ENCODE results near the gene FAM120A. TPM values are rescaled to one million over a fixed set of nuclear protein-coding genes. Genes with fewer than 3 reads are reported as not detected.

FAM120A gene
- total RNA-seq, 1 experiment from 2014 or later, result 162 TPM

DNA sequence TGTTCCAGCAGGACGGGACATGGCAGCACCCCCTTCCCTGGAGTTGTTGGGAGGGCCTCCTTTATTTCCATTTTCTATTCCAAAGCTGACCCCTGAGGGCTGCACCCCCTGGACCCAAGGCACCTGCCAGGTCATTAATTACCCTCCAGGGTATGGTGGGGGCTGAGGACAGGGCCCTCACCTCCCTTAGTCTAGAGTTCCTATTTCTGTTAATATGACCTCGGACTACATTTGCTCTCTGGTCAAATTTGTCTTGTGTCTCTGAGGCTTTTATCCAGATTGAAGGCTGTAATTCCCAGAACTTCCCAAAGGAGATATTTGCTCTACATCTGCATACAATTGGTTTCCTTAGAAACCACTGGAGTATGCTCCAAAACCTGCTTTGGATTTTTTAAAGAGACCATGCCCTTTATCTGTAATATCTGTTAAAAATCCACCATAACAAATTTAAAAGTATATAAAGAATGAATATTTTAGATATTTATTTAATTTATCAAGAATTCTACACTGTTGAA lies 141.7 kb downstream of the FAM120A start:
- H3K27me3 Mint-ChIP-seq (ENCODE audit: insufficient read depth, unreplicated experiment), result no peaks in the 10 kb centered on the region
- BruUV-seq (replicated peaks), result no TSS peak

DNA sequence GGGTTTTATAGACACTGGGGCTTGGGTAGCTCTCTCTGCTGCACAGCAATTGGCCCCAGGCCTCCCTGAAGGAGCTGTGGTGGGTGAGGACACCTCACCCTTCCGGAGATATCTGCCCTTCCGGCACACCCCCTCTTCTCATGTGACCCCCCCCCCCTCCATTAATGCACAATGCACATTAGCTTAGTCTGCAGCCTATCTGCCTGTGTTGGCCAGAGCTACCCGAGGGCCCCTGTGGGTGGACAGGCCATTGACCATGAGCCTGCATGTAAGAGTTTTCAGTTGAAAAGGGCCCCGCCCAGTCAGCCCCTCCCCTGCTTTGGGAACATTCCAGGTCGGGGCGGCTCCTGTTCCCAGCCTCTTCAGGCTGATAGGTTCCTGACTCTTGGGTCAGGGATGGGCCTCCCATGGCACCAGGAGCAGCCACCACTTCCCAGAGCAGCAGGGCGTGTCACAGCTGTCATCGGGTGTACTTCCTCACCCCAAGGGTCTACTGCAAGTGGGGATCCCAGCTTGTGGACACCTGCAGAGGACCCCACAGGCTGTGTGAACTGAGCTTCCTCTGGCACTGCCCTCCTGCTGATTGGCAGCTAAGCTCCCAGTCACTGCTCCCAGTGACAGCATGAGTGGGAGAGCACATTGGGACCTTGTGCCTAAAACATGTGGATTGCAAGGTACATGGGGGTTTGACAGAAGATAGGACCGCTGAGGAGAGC lies 142.7 kb downstream of the FAM120A start:
- intact Hi-C loops (cut with micrococcal nuclease), result no loop called here
- Mint-ChIP-seq H3K27me3 (ENCODE audit: insufficient read depth, unreplicated experiment) (no peaks in the 10 kb centered on the region), H3K4me1 (ENCODE audit: insufficient read depth, unreplicated experiment) (peaks cover 16% of the 10 kb centered on the region), H3K9me3 (ENCODE audit: unreplicated experiment) (no peaks in the 10 kb centered on the region), H3K27ac (ENCODE audit: low read depth, unreplicated experiment) (peak overlapping the region; percentile 27), H3K4me3 (ENCODE audit: unreplicated experiment) (no peak overlapping the region), H3K36me3 (ENCODE audit: insufficient read depth, unreplicated experiment) (no peaks in the 10 kb centered on the region)
- ChIA-PET CTCF (interaction anchor here (0.6 kb wide), 1 partner anchor 420 kb away, joined by 3 read pairs; no protein-coding TSS in a partner anchor), POLR2A (interaction anchor here (0.7 to 1.0 kb wide), 2 partner anchors 28 to 141 kb away, joined by 3 read pairs; partner anchors contain the start of gene FAM120AOS)
- TF ChIP-seq, protein P1, sequence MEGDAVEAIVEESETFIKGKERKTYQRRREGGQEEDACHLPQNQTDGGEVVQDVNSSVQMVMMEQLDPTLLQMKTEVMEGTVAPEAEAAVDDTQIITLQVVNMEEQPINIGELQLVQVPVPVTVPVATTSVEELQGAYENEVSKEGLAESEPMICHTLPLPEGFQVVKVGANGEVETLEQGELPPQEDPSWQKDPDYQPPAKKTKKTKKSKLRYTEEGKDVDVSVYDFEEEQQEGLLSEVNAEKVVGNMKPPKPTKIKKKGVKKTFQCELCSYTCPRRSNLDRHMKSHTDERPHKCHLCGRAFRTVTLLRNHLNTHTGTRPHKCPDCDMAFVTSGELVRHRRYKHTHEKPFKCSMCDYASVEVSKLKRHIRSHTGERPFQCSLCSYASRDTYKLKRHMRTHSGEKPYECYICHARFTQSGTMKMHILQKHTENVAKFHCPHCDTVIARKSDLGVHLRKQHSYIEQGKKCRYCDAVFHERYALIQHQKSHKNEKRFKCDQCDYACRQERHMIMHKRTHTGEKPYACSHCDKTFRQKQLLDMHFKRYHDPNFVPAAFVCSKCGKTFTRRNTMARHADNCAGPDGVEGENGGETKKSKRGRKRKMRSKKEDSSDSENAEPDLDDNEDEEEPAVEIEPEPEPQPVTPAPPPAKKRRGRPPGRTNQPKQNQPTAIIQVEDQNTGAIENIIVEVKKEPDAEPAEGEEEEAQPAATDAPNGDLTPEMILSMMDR (IDR thresholded peaks at IDR 0.05; ENCODE audit: unreplicated experiment), result no peak
- DNase-seq (ENCODE audit: unreplicated experiment), result peak; percentile 64
- no TSS peak for BruUV-seq (replicated peaks)

More for the DNA sequence above, 141.7 kb downstream of the FAM120A start:
- ChIA-PET POLR2A (interaction anchor here (1.0 kb wide), 1 partner anchor 140 kb away, joined by 3 read pairs; the partner anchor contains the start of gene FAM120AOS), CTCF (interaction anchor here (0.6 to 1.0 kb wide), 3 partner anchors 12 to 617 kb away, joined by 3 to 7 read pairs (median 3); no protein-coding TSS in a partner anchor)
- no peaks in the 10 kb centered on the region for H3K36me3 Mint-ChIP-seq (ENCODE audit: insufficient read depth, unreplicated experiment)
- TF ChIP-seq, protein P1 (IDR thresholded peaks at IDR 0.05; ENCODE audit: unreplicated experiment), result no peak
- H3K9me3 Mint-ChIP-seq (ENCODE audit: unreplicated experiment), result no peaks in the 10 kb centered on the region
- peaks cover 16% of the 10 kb centered on the region for H3K4me1 Mint-ChIP-seq (ENCODE audit: insufficient read depth, unreplicated experiment)
- DNase-seq (ENCODE audit: unreplicated experiment), result no peak
- H3K27ac Mint-ChIP-seq (ENCODE audit: low read depth, unreplicated experiment), result peak overlapping the region; percentile 27
- intact Hi-C loops (cut with micrococcal nuclease), result no loop called here
- H3K4me3 Mint-ChIP-seq (ENCODE audit: unreplicated experiment), result no peak overlapping the region

DNA sequence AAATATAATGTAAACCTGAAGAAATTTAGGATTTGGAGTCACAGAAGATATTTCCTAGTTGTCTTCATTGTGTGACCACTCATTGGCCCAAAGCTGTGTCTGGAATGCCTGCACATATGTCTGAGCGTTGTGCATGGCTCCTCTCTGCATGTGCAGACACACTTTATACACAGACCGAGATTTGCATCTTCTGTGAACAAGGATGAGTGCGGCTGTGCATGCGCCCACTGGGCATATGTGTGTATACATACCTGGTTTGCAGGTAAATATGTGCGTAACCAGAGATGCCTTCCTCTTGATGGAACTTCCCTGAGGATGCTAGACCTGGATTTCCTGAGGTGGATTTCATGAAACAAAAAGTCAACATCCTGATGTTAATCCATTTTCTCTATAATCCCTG lies 144.0 kb downstream of the FAM120A start:
- Mint-ChIP-seq H3K4me1 (ENCODE audit: insufficient read depth, unreplicated experiment) (peaks cover 23% of the 10 kb centered on the region), H3K36me3 (ENCODE audit: insufficient read depth, unreplicated experiment) (no peaks in the 10 kb centered on the region), H3K4me3 (ENCODE audit: unreplicated experiment) (no peak overlapping the region), H3K9me3 (ENCODE audit: unreplicated experiment) (no peaks in the 10 kb centered on the region), H3K27ac (ENCODE audit: low read depth, unreplicated experiment) (no peak overlapping the region), H3K27me3 (ENCODE audit: insufficient read depth, unreplicated experiment) (no peaks in the 10 kb centered on the region)
- CTCF ChIA-PET, result no interaction called here
- intact Hi-C loops (cut with micrococcal nuclease), result no loop called here
- DNase-seq (ENCODE audit: unreplicated experiment), result no peak
- POLR2A ChIA-PET, result no interaction called here
- TF ChIP-seq, protein P1 (IDR thresholded peaks at IDR 0.05; ENCODE audit: unreplicated experiment), result no peak
- no TSS peak for BruUV-seq (replicated peaks)

DNA sequence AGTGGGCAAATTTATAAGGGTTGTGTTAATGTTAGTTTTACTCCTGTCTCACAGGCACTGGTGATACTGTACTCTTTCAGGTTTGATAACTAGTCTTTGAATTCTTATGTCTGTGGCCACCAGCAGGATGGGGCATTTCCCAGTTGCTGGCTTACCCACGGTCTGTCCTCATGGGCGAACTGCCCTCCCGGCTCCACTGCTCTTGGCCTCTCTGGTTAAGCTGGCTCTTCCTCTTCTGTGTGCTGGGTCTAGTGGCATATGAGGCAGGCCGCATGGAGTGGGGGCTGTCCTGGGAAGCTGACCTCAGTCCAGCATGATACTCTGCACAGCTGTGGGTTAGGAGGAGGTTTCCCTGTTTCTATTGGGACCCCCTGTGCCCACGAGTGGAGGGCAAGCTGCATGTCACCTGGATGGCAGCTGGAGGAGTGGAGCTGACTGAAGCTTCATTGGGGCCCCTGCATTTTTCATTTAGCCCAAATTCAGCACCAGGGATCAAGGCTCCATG lies 144.4 kb downstream of the FAM120A start:
- no peaks in the 10 kb centered on the region for H3K27me3 Mint-ChIP-seq (ENCODE audit: insufficient read depth, unreplicated experiment)
- H3K36me3 Mint-ChIP-seq (ENCODE audit: insufficient read depth, unreplicated experiment), result no peaks in the 10 kb centered on the region
- H3K4me1 Mint-ChIP-seq (ENCODE audit: insufficient read depth, unreplicated experiment), result peaks cover 23% of the 10 kb centered on the region
- POLR2A ChIA-PET, result no interaction called here
- intact Hi-C loops (cut with micrococcal nuclease), result no loop called here
- DNase-seq (ENCODE audit: unreplicated experiment), result no peak
- CTCF ChIA-PET, result no interaction called here
- H3K4me3 Mint-ChIP-seq (ENCODE audit: unreplicated experiment), result no peak overlapping the region
- no peaks in the 10 kb centered on the region for H3K9me3 Mint-ChIP-seq (ENCODE audit: unreplicated experiment)
- H3K27ac Mint-ChIP-seq (ENCODE audit: low read depth, unreplicated experiment), result no peak overlapping the region
- TF ChIP-seq, protein P1 (IDR thresholded peaks at IDR 0.05; ENCODE audit: unreplicated experiment), result no peak
- BruUV-seq (replicated peaks), result no TSS peak
